Common myeloid progenitor, CD34-positive (primary cell): ENCODE results near the gene DOCK2.

Experiments
- CTCF ChIA-PET: fragments of 350-600 bp; sonication (Branson Sonifier 250); formaldehyde crosslinking; loops from one replicate; lab custom pipeline; 2021; ENCODE audit warnings: antibody characterized with exemption; lab: Charles Lee
- POLR2A ChIA-PET: fragments of 350-600 bp; sonication (Branson Sonifier 250); formaldehyde crosslinking; loops from one replicate; lab custom pipeline; 2021; ENCODE audit warnings: antibody characterized with exemption; lab: Charles Lee
- DNase-seq, 3 donors: peaks; one replicate each; pipeline versions ENCODE4 v3.0.0 to v3.0.0-alpha.2; 2013
- H3K27ac ChIP-seq, 2 experiments: 1 replicate in 1 of 2; 2 replicates in 1 of 2; pipeline ENCODE4 v1.7.0; 2013; ENCODE audit warnings: inconsistent platforms in 2 of 2, low read length in 2 of 2, mild to moderate bottlenecking in 2 of 2, low read depth in 1 of 2, moderate library complexity in 1 of 2; ENCODE audit not compliant: severe bottlenecking in 2 of 2, insufficient read depth in 1 of 2, poor library complexity in 1 of 2
- H3K27me3 ChIP-seq, 5 experiments: replicated peaks in 2 of 5; 1 replicate in 3 of 5; 2 replicates in 2 of 5; pipeline versions ENCODE4 v1.6.1 to v1.7.0; 2013; ENCODE audit warnings: low read length in 4 of 5, mild to moderate bottlenecking in 2 of 5, moderate library complexity in 2 of 5, inconsistent platforms in 1 of 5; ENCODE audit not compliant: insufficient read depth in 5 of 5, control insufficient read depth in 4 of 5
- H3K36me3 ChIP-seq, 4 experiments: 1 replicate in 2 of 4; 2 replicates in 2 of 4; pipeline versions ENCODE4 v1.6.1 to v1.7.0; 2013; ENCODE audit warnings: low read length in 3 of 4, control low read depth in 1 of 4, mild to moderate bottlenecking in 1 of 4; ENCODE audit not compliant: control insufficient read depth in 4 of 4, insufficient read depth in 4 of 4
- H3K4me1 ChIP-seq, 4 experiments: 1 replicate in 3 of 4; 2 replicates in 1 of 4; pipeline versions ENCODE4 v1.6.1 to v1.7.1; 2013; ENCODE audit warnings: low read length in 3 of 4, mild to moderate bottlenecking in 3 of 4, control low read depth in 1 of 4, inconsistent platforms in 1 of 4, moderate library complexity in 1 of 4; ENCODE audit not compliant: control insufficient read depth in 4 of 4, insufficient read depth in 4 of 4; ENCODE audit errors: control extremely low read depth in 1 of 4
- H3K4me3 ChIP-seq, 7 experiments: 1 replicate in 4 of 7; 2 replicates in 3 of 7; pipeline versions ENCODE4 v1.5.1 to v1.7.0; 2013; ENCODE audit warnings: mild to moderate bottlenecking in 7 of 7, low read length in 6 of 7, moderate library complexity in 6 of 7, inconsistent platforms in 2 of 7, low read depth in 2 of 7, control low read depth in 1 of 7; ENCODE audit not compliant: insufficient read depth in 4 of 7, control insufficient read depth in 1 of 7; ENCODE audit errors: extremely low read depth in 1 of 7
- H3K9me3 ChIP-seq, 5 experiments: 1 replicate in 4 of 5; 2 replicates in 1 of 5; pipeline versions ENCODE4 v1.6.1 to v1.7.1; 2013; ENCODE audit warnings: low read length in 4 of 5, mild to moderate bottlenecking in 2 of 5, inconsistent platforms in 1 of 5, low read depth in 1 of 5, moderate library complexity in 1 of 5; ENCODE audit not compliant: control insufficient read depth in 4 of 5, insufficient read depth in 2 of 5; ENCODE audit errors: control extremely low read depth in 1 of 5
- WGBS: methylation state at CpG from one replicate; pipeline ENCODE4 v1.1.5; 2013; ENCODE audit not compliant: insufficient coverage; 5-methylcytosine and 5-hydroxymethylcytosine counted together

Gene DOCK2

GRCh38 chr5:169667896-169668674 lies 31.0 kb downstream of the DOCK2 start:
- DNase-seq, result peak in 2 of 3 donors; percentile 22 to 44
- Histone ChIP-seq H3K9me3 (peaks cover 0 to 5% (median 0%) of the 10 kb centered on the region in 5 experiments), H3K4me1 (peaks cover 0 to 5% (median 1%) of the 10 kb centered on the region in 4 experiments), H3K27ac (peak overlapping the region in 1 of 2 experiments; percentile 2), H3K4me3 (no peak overlapping the region), H3K36me3 (peaks cover 7 to 49% (median 28%) of the 10 kb centered on the region in 4 experiments), H3K27me3 (no peaks in the 10 kb centered on the region)
- WGBS, result 75% methylated on average over 3 of the region's 9 CpGs
- POLR2A ChIA-PET, result interaction anchor here (0.7 kb wide), 1 partner anchor 172 kb away, joined by 4 read pairs; no protein-coding TSS in a partner anchor
- CTCF ChIA-PET, result interaction anchor here (1.5 kb wide), 1 partner anchor 12 kb away, joined by 4 read pairs; no protein-coding TSS in a partner anchor

DNA sequence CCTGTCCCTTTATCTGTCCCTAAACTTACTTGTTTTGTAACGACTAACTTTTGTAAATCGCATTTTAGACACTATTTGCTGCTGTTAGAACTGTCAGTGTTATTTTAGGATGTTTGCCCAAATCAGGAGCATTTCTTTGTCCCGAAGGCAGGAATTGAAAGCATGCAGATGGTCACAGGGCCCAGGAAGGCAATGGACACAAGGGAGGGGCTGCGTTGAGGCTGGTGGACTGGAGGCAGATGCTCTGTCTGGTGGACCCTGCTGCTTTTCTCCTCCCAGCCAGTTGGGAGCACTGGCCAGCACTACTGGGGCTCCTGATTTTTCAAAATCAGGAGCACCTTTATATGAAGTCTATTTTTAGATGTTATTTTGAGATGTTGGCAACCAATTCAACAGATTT lies 31.7 kb downstream of the DOCK2 start:
- Histone ChIP-seq H3K4me3 (no peak overlapping the region), H3K4me1 (no peaks in the 10 kb centered on the region), H3K36me3 (peaks cover 7 to 48% (median 28%) of the 10 kb centered on the region in 4 experiments), H3K27me3 (no peaks in the 10 kb centered on the region), H3K27ac (peak overlapping the region in 1 of 2 experiments; percentile 2), H3K9me3 (peaks cover 0 to under 1% (median 0%) of the 10 kb centered on the region in 5 experiments)
- POLR2A ChIA-PET, result interaction anchor here (0.7 kb wide), 1 partner anchor 172 kb away, joined by 4 read pairs; no protein-coding TSS in a partner anchor
- DNase-seq, result no peak
- CTCF ChIA-PET, result interaction anchor here (0.9 kb wide), 1 partner anchor 11 kb away, joined by 3 read pairs; no protein-coding TSS in a partner anchor
- 100% methylated on average over 2 of the region's 4 CpGs for WGBS

DNA sequence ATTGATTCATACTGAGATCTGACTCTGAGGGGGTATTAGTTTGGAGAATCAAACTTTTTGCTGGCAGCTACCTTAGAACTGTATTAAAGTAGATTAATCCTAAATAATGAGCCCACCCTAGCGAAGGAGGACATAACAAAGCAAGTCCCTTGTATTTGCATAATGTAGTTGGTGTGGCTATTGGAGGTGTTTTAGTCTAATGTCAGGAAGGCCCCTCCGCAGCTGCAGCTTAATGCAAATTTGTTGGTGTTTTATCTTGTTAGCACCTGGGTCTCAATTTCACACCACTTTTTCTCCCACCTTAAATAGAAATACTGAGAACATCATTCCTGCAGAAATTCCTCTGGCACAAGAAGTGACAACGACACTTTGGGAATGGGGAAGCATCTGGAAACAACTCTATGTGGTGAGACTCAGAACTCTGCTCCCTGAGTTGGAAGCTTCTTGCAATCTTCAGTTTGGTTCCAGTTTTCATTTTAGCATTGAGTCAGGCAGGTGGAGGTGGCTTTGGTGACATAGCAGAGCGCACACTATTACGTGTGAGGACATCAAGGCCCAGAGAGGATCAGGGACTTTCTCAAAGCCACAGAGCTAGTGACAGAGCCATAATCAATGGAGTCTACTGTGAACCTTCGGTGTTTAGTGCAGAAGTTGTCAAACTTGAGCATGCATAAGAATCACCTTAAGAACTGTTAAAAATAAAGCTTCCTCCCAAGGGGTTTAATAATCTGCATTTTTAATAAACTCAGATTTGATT lies 33.9 kb downstream of the DOCK2 start:
- no peaks in the 10 kb centered on the region for H3K9me3 ChIP-seq

GRCh38 chr5:169682026-169682425 lies 45.0 kb downstream of the DOCK2 start:
- CTCF ChIA-PET, result interaction anchor here (0.9 kb wide), 2 partner anchors 11 to 31 kb away, joined by 3 read pairs; no protein-coding TSS in a partner anchor
- 100% methylated on average over 1 of the region's 2 CpGs for WGBS
- POLR2A ChIA-PET, result no interaction called here
- H3K27ac ChIP-seq, result no peak overlapping the region
- no peak overlapping the region for H3K4me3 ChIP-seq
- no peaks in the 10 kb centered on the region for H3K4me1 ChIP-seq
- no peaks in the 10 kb centered on the region for H3K27me3 ChIP-seq
- H3K9me3 ChIP-seq, result no peaks in the 10 kb centered on the region
- DNase-seq, result no peak
- peaks cover 31 to 88% (median 66%) of the 10 kb centered on the region in 4 experiments for H3K36me3 ChIP-seq

More for the DNA sequence above, 33.9 kb downstream of the DOCK2 start:
- Histone ChIP-seq H3K4me3 (no peak overlapping the region), H3K36me3 (peaks cover 19 to 67% (median 43%) of the 10 kb centered on the region in 4 experiments), H3K27ac (no peak overlapping the region), H3K27me3 (no peaks in the 10 kb centered on the region), H3K4me1 (no peaks in the 10 kb centered on the region)
- no peak for DNase-seq
- ChIA-PET POLR2A (no interaction called here), CTCF (interaction anchor here (0.7 to 1.1 kb wide), 4 partner anchors 11 to 34 kb away, joined by 3 read pairs; no protein-coding TSS in a partner anchor)
- WGBS, result 89% methylated on average over 4 of the region's 6 CpGs

- ChIA-PET POLR2A (no interaction called here), CTCF (no interaction called here)
- Histone ChIP-seq H3K4me1 (no peaks in the 10 kb centered on the region), H3K36me3 (peaks cover 25 to 91% (median 72%) of the 10 kb centered on the region in 4 experiments), H3K27ac (no peak overlapping the region), H3K27me3 (no peaks in the 10 kb centered on the region), H3K4me3 (no peak overlapping the region), H3K9me3 (no peaks in the 10 kb centered on the region)
- no peak for DNase-seq
- 96% methylated on average over 5 of the region's 5 CpGs for WGBS
These were observed 49.1 kb downstream of the DOCK2 start for GRCh38 chr5:169686137-169686536.

- H3K4me3 ChIP-seq, result no peak overlapping the region
- no peaks in the 10 kb centered on the region for H3K4me1 ChIP-seq
- ChIA-PET POLR2A (no interaction called here), CTCF (interaction anchor here (1.0 kb wide), 1 partner anchor 40 kb away, joined by 4 read pairs; no protein-coding TSS in a partner anchor)
- no peak for DNase-seq
- H3K27ac ChIP-seq, result no peak overlapping the region
- H3K36me3 ChIP-seq, result peaks cover 19 to 85% (median 71%) of the 10 kb centered on the region in 4 experiments
- 8% methylated on average over 2 of the region's 3 CpGs for WGBS
- H3K9me3 ChIP-seq, result no peaks in the 10 kb centered on the region
- H3K27me3 ChIP-seq, result no peaks in the 10 kb centered on the region
These were observed 51.0 kb downstream of the DOCK2 start for GRCh38 chr5:169688106-169688505.
